ENCODE data around the gene PSD.

The PSD gene

DNA sequence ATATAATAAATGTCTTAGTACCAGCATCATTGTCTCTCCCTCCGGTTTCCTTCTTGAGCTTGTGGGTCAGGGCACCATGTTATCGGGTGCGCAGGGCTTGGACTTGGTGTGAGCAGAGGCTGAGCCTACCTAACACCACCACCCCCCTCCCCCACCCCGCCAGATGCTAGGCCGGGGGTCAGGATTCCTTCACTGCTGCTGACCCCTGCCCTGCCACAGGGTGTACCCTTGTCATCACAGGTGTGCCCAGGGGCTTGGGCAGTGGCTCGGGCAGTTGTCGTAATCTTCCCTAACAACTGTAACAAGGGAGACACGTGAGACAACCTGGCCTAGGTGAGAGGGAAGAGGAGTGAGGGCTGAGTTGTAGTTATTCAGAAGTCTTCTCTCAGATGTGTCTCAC lies 35.7 kb downstream of the PSD start:
- DNase-seq = no peak

GRCh38 chr10:102381983-102382382 lies 36.6 kb downstream of the PSD start:
- DNase-seq = no peak

GRCh38 chr10:102379383-102379782 lies 39.2 kb downstream of the PSD start:
- no peak for DNase-seq

DNA sequence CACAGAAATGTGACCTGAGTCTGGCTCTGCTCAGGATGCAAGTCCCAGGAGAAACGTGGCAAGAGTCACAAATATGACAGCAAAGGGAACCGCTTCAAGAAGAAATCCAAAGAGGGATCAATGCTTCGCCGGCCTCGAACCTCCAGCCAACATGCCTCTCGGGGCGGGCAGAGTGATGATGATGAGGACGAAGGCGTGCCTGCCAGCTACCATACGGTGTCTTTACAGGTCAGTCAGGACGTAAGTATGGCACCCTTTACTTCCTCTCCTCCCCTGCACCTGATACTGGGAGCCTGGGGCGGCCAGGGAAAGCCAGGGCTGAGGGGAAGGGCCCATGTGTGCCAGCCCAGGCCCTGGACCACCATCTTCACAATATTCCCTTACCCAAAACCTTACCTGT lies 41.7 kb downstream of the PSD start:
- DNase-seq = no peak

- DNase-seq = no peak
These were observed 42.7 kb downstream of the PSD start for GRCh38 chr10:102375867-102376266.

- DNase-seq = no peak
These were observed 43.3 kb downstream of the PSD start for GRCh38 chr10:102375250-102375649.

- DNase-seq = no peak
These were observed 47.3 kb downstream of the PSD start for GRCh38 chr10:102371295-102371694.

DNA sequence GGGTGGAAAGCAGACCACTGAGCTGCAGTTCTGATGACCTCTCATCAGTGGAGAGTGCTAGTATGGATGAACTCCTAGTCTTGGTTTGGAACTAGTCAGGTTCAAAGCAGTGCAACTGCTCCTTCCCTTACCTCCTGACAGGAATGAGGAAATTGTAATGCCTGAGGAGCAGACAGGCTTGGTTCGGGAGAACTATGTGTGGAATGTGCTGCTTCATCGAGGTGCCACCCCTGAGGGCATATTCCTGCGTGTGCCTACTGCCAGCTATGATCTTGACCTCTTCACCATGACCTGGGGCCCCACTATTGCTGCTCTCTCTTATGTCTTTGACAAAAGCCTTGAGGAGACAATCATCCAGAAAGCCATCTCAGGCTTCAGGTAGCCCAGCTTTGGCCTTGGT lies 50.5 kb downstream of the PSD start:
- DNase-seq = no peak

GRCh38 chr10:102367441-102367840 lies 51.1 kb downstream of the PSD start:
- no peak for DNase-seq

DNA sequence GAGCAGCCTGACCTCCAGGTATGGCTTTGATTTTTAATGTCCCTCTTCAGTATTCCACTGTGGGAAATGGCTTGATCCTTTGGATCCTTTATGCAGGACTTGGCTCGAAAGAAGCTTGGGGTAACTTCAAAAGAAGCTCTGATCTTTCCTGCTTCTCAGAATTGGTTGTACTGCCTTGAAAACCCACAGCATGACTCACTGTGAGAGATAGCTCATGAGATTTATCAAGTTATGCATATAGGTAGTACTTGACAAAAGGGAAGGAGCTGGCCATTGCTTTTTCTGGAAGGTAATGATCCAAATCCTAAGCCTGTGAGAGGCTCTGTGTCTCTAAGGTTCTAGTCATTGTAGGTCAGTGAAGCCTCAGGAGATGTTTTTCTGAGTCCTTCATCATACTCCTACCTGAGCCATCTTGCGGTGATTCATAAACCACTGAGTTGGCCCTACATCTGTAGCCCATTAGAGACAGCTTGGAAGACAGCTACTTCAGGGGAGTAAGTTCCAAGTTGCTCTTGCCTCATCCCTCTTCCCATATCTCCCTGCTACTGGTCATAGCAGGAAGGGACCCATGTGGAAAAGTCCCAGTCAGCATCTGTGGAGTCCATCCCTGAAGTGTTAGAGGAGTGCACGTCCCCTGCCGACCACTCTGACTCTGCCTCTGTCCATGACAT lies 59.7 kb downstream of the PSD start:
- peak in 1 of 5 donors; percentile 19 for DNase-seq

DNA sequence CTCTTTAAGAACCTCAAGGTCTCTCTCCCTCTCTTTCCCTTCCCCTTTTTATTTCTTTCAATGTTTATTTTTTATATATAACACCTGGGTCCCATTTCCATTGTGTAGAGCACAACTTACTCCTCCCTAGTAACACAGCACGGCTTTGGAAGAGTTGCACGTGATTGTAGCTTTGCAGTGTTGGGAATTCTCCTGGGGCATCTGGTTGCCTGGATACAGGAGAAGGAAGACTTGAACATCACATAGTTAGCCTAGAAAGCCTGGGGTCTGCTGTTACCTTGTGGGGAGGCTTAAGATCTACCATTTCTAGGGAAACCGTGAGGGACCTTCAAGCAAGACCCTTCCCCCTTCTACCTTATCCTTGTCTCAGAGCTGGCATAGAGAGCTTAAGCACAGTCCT lies 64.1 kb downstream of the PSD start:
- no peak for DNase-seq
